Activated gamma-delta T cell (primary cell): ENCODE results near the gene EPHB2.

Experiments used
- DNase-seq: peaks from one replicate; lab custom pipeline; 2025; lab: John Stamatoyannopoulos, UW

Gene EPHB2

GRCh38 chr1:22883406-22883805 lies 172.8 kb downstream of the EPHB2 start:
- no peak for DNase-seq

- DNase-seq: no peak
Observed at GRCh38 chr1:22884806-22885530, 174.3 kb downstream of the EPHB2 start.

GRCh38 chr1:22886211-22886610 lies 175.6 kb downstream of the EPHB2 start:
- DNase-seq: no peak

- DNase-seq: no peak
Observed at GRCh38 chr1:22887491-22887890, 176.9 kb downstream of the EPHB2 start.

GRCh38 chr1:22888320-22889075 lies 177.9 kb downstream of the EPHB2 start:
- no peak for DNase-seq

GRCh38 chr1:22889213-22889827 lies 178.7 kb downstream of the EPHB2 start:
- DNase-seq: no peak

GRCh38 chr1:22892789-22893188 lies 182.2 kb downstream of the EPHB2 start:
- DNase-seq: no peak

- DNase-seq: no peak
Observed at GRCh38 chr1:22893292-22893691, 182.7 kb downstream of the EPHB2 start.

GRCh38 chr1:22895357-22895756 lies 184.7 kb downstream of the EPHB2 start:
- no peak for DNase-seq

GRCh38 chr1:22896184-22896583 lies 185.5 kb downstream of the EPHB2 start:
- no peak for DNase-seq

GRCh38 chr1:22900451-22900850 lies 189.8 kb downstream of the EPHB2 start:
- DNase-seq: no peak

- DNase-seq: no peak
Observed at GRCh38 chr1:22903113-22903512, 192.5 kb downstream of the EPHB2 start.

GRCh38 chr1:22906968-22907367 lies 196.3 kb downstream of the EPHB2 start:
- DNase-seq: no peak

GRCh38 chr1:22907528-22907927 lies 196.9 kb downstream of the EPHB2 start:
- no peak for DNase-seq

GRCh38 chr1:22908880-22909426 lies 198.3 kb downstream of the EPHB2 start:
- DNase-seq: no peak

- DNase-seq: no peak
Observed at GRCh38 chr1:22910286-22910685, 199.6 kb downstream of the EPHB2 start.

- no peak for DNase-seq
Observed at GRCh38 chr1:22910986-22911651, 200.5 kb downstream of the EPHB2 start.

- no peak for DNase-seq
Observed at GRCh38 chr1:22912311-22912710, 201.7 kb downstream of the EPHB2 start.

- no peak for DNase-seq
Observed at GRCh38 chr1:22913421-22914141, 202.9 kb downstream of the EPHB2 start.

- DNase-seq: no peak
Observed at GRCh38 chr1:22914156-22914555, 203.5 kb downstream of the EPHB2 start.

GRCh38 chr1:22914633-22915217 lies 204.1 kb downstream of the EPHB2 start:
- no peak for DNase-seq
